ENCODE results near the gene LCN1.
"Not testable (repeated sequence)": the region's sequence is repeated elsewhere in the genome, so short reads cannot be mapped to it uniquely, and the experiment has no call there.

Gene LCN1

GRCh38 chr9:135534826-135535225 is 13.6 kb downstream of the LCN1 start:
- not testable (repeated sequence) for H3K9me3 ChIP-seq (ENCODE audit: control insufficient read depth, low read length)

GRCh38 chr9:135535631-135536030 is 14.4 kb downstream of the LCN1 start:
- not testable (repeated sequence) for H3K36me3 ChIP-seq (ENCODE audit: control insufficient read depth, insufficient read depth, low read length)

More at GRCh38 chr9:135534826-135535225, 13.6 kb downstream of the LCN1 start:
- 91 to 92% methylated on average over 4 of the region's 4 CpGs for WGBS, 2 experiments
- not testable (repeated sequence) for H3K4me3 ChIP-seq (ENCODE audit: insufficient read depth, low read depth, low read length); H3K27me3 ChIP-seq (ENCODE audit: control insufficient read depth, insufficient read depth, low read length, poor library complexity, severe bottlenecking); H3K4me1 ChIP-seq (ENCODE audit: control insufficient read depth, insufficient read depth, low read length); H3K36me3 ChIP-seq (ENCODE audit: control insufficient read depth, insufficient read depth, low read length); H3K27ac ChIP-seq (ENCODE audit: insufficient read depth, low read depth, low read length, poor library complexity, severe bottlenecking)

GRCh38 chr9:135536216-135536615 is 15.0 kb downstream of the LCN1 start:
- WGBS, 2 experiments = 87% methylated on average over 8 of the region's 8 CpGs
- no peak overlapping the region for H3K27ac ChIP-seq (ENCODE audit: insufficient read depth, low read depth, low read length, poor library complexity, severe bottlenecking)
- H3K9me3 ChIP-seq (ENCODE audit: control insufficient read depth, low read length) = no peaks in the 10 kb centered on the region
- no peaks in the 10 kb centered on the region for H3K4me1 ChIP-seq (ENCODE audit: control insufficient read depth, insufficient read depth, low read length)
- no peak overlapping the region for H3K4me3 ChIP-seq (ENCODE audit: insufficient read depth, low read depth, low read length)
- no peaks in the 10 kb centered on the region for H3K36me3 ChIP-seq (ENCODE audit: control insufficient read depth, insufficient read depth, low read length)
- H3K27me3 ChIP-seq (ENCODE audit: control insufficient read depth, insufficient read depth, low read length, poor library complexity, severe bottlenecking) = no peaks in the 10 kb centered on the region

More at GRCh38 chr9:135535631-135536030, 14.4 kb downstream of the LCN1 start:
- not testable (repeated sequence) for H3K9me3 ChIP-seq (ENCODE audit: control insufficient read depth, low read length); H3K27me3 ChIP-seq (ENCODE audit: control insufficient read depth, insufficient read depth, low read length, poor library complexity, severe bottlenecking); H3K27ac ChIP-seq (ENCODE audit: insufficient read depth, low read depth, low read length, poor library complexity, severe bottlenecking); H3K4me3 ChIP-seq (ENCODE audit: insufficient read depth, low read depth, low read length); H3K4me1 ChIP-seq (ENCODE audit: control insufficient read depth, insufficient read depth, low read length)
- WGBS, 2 experiments = 89 to 93% methylated on average over 13 of the region's 13 CpGs

- H3K9me3 ChIP-seq (ENCODE audit: control insufficient read depth, low read length); H3K36me3 ChIP-seq (ENCODE audit: control insufficient read depth, insufficient read depth, low read length); H3K27me3 ChIP-seq (ENCODE audit: control insufficient read depth, insufficient read depth, low read length, poor library complexity, severe bottlenecking); H3K4me1 ChIP-seq (ENCODE audit: control insufficient read depth, insufficient read depth, low read length); H3K27ac ChIP-seq (ENCODE audit: insufficient read depth, low read depth, low read length, poor library complexity, severe bottlenecking); H3K4me3 ChIP-seq (ENCODE audit: insufficient read depth, low read depth, low read length): not testable (repeated sequence)
- WGBS, 2 experiments = 89 to 92% methylated on average over 8 of the region's 8 CpGs
Observed at GRCh38 chr9:135543262-135543894, 22.1 kb downstream of the LCN1 start.

GRCh38 chr9:135544981-135545635 is 23.9 kb downstream of the LCN1 start:
- Histone ChIP-seq H3K9me3 (ENCODE audit: control insufficient read depth, low read length) (no peaks in the 10 kb centered on the region), H3K27ac (ENCODE audit: insufficient read depth, low read depth, low read length, poor library complexity, severe bottlenecking) (no peak overlapping the region), H3K36me3 (ENCODE audit: control insufficient read depth, insufficient read depth, low read length) (no peaks in the 10 kb centered on the region), H3K27me3 (ENCODE audit: control insufficient read depth, insufficient read depth, low read length, poor library complexity, severe bottlenecking) (no peaks in the 10 kb centered on the region), H3K4me3 (ENCODE audit: insufficient read depth, low read depth, low read length) (no peak overlapping the region), H3K4me1 (ENCODE audit: control insufficient read depth, insufficient read depth, low read length) (no peaks in the 10 kb centered on the region)
- WGBS, 2 experiments = 90 to 91% methylated on average over 18 of the region's 18 CpGs

- not testable (repeated sequence) for H3K4me1 ChIP-seq (ENCODE audit: control insufficient read depth, insufficient read depth, low read length); H3K27me3 ChIP-seq (ENCODE audit: control insufficient read depth, insufficient read depth, low read length, poor library complexity, severe bottlenecking); H3K27ac ChIP-seq (ENCODE audit: insufficient read depth, low read depth, low read length, poor library complexity, severe bottlenecking); H3K4me3 ChIP-seq (ENCODE audit: insufficient read depth, low read depth, low read length); H3K9me3 ChIP-seq (ENCODE audit: control insufficient read depth, low read length); H3K36me3 ChIP-seq (ENCODE audit: control insufficient read depth, insufficient read depth, low read length)
- 85% methylated on average over 12 of the region's 19 CpGs for WGBS, 2 experiments
Observed at GRCh38 chr9:135545646-135546176, 24.5 kb downstream of the LCN1 start, which contains the start of gene OBP2A. TSS of gene OBP2A (plus strand) at chr9:135546126. CDS start at chr9:135546181, 55 bp downstream.

GRCh38 chr9:135546792-135547617 is 25.8 kb downstream of the LCN1 start:
- H3K27me3 ChIP-seq (ENCODE audit: control insufficient read depth, insufficient read depth, low read length, poor library complexity, severe bottlenecking); H3K27ac ChIP-seq (ENCODE audit: insufficient read depth, low read depth, low read length, poor library complexity, severe bottlenecking); H3K4me3 ChIP-seq (ENCODE audit: insufficient read depth, low read depth, low read length); H3K36me3 ChIP-seq (ENCODE audit: control insufficient read depth, insufficient read depth, low read length); H3K9me3 ChIP-seq (ENCODE audit: control insufficient read depth, low read length); H3K4me1 ChIP-seq (ENCODE audit: control insufficient read depth, insufficient read depth, low read length): not testable (repeated sequence)
- WGBS, 2 experiments = 93 to 94% methylated on average over 20 of the region's 21 CpGs

GRCh38 chr9:135547756-135548736 is 26.8 kb downstream of the LCN1 start:
- Histone ChIP-seq H3K9me3 (ENCODE audit: control insufficient read depth, low read length) (no peaks in the 10 kb centered on the region), H3K27ac (ENCODE audit: insufficient read depth, low read depth, low read length, poor library complexity, severe bottlenecking) (no peak overlapping the region), H3K4me3 (ENCODE audit: insufficient read depth, low read depth, low read length) (no peak overlapping the region), H3K36me3 (ENCODE audit: control insufficient read depth, insufficient read depth, low read length) (no peaks in the 10 kb centered on the region), H3K27me3 (ENCODE audit: control insufficient read depth, insufficient read depth, low read length, poor library complexity, severe bottlenecking) (no peaks in the 10 kb centered on the region), H3K4me1 (ENCODE audit: control insufficient read depth, insufficient read depth, low read length) (no peaks in the 10 kb centered on the region)
- 87 to 89% methylated on average over 28 of the region's 28 CpGs for WGBS, 2 experiments

- not testable (repeated sequence) for H3K27ac ChIP-seq (ENCODE audit: insufficient read depth, low read depth, low read length, poor library complexity, severe bottlenecking); H3K4me3 ChIP-seq (ENCODE audit: insufficient read depth, low read depth, low read length); H3K4me1 ChIP-seq (ENCODE audit: control insufficient read depth, insufficient read depth, low read length); H3K27me3 ChIP-seq (ENCODE audit: control insufficient read depth, insufficient read depth, low read length, poor library complexity, severe bottlenecking); H3K9me3 ChIP-seq (ENCODE audit: control insufficient read depth, low read length); H3K36me3 ChIP-seq (ENCODE audit: control insufficient read depth, insufficient read depth, low read length)
- 91 to 92% methylated on average over 28 of the region's 28 CpGs for WGBS, 2 experiments
Observed at GRCh38 chr9:135549478-135550343, 28.5 kb downstream of the LCN1 start.

Data from ectodermal cell (in vitro differentiated cells).